SK-N-SH (cell line): Measurements from ENCODE around the gene WFDC13. TPM values are rescaled to one million over a fixed set of nuclear protein-coding genes. Genes with fewer than 3 reads are reported as not detected.

ENCODE experiments used
- CTCF ChIA-PET: fragments of 300-600, 350-600 bp; formaldehyde crosslinking; extraction: SDS; loops from one replicate; lab custom pipeline; 2021; lab: Yijun Ruan, JAX
- POLR2A ChIA-PET: fragments of 350-600 bp; sonication (Branson Sonifier 250); formaldehyde crosslinking; extraction: SDS; loops from one replicate; lab custom pipeline; 2020; ENCODE audit warnings: antibody characterized with exemption, inconsistent platforms; lab: Yijun Ruan, JAX
- DNase-seq: peaks from one replicate; pipeline ENCODE4 v3.0.0; 2012
- H2AFZ ChIP-seq: fragments of 200-600 bp; sonication (generic); 2 replicates; pipeline ENCODE4 v1.8.1; 2016; ENCODE audit warnings: antibody characterized with exemption, mild to moderate bottlenecking, low read depth
- H3F3A ChIP-seq: fragments of 200-600 bp; sonication (generic); replicated peaks from 2 replicates; pipeline ENCODE3; 2016; ENCODE audit warnings: antibody characterized with exemption, mild to moderate bottlenecking; ENCODE audit not compliant: insufficient read depth
- H3K27ac ChIP-seq, 2 experiments: fragments of 200-500 bp in 1 of 2; fragments of 200-600 bp in 1 of 2; sonication (Bioruptor generic) in 1 of 2; sonication (generic), shearing (Covaris generic) in 1 of 2; 2 replicates each; pipeline versions ENCODE4 v1.5.1 to v1.6.1; 2014 to 2016; ENCODE audit warnings: low read depth in 2 of 2, inconsistent platforms in 1 of 2, low read length in 1 of 2, mild to moderate bottlenecking in 1 of 2, mixed read lengths in 1 of 2
- H3K27me3 ChIP-seq: fragments of 200-600 bp; sonication (generic), shearing (Covaris generic); 2 replicates; pipeline ENCODE4 v1.6.1; 2016; ENCODE audit warnings: mixed run types; ENCODE audit not compliant: insufficient read depth
- H3K36me3 ChIP-seq, 2 experiments: fragments of 200-500 bp in 1 of 2; fragments of 200-600 bp in 1 of 2; sonication (Bioruptor generic) in 1 of 2; sonication (generic) in 1 of 2; replicated peaks in 1 of 2; 2 replicates each; pipeline versions ENCODE3 to v1.5.1; 2014 to 2016; ENCODE audit warnings: low read length in 1 of 2, mild to moderate bottlenecking in 1 of 2; ENCODE audit not compliant: insufficient read depth in 2 of 2, control insufficient read depth in 1 of 2
- H3K4me1 ChIP-seq, 2 experiments: fragments of 200-500 bp in 1 of 2; fragments of 200-600 bp in 1 of 2; sonication (Bioruptor generic) in 1 of 2; sonication (generic), shearing (Covaris generic) in 1 of 2; 2 replicates each; pipeline versions ENCODE4 v1.5.1 to v1.6.1; 2014 to 2016; ENCODE audit warnings: low read depth in 1 of 2, low read length in 1 of 2, mixed run types in 1 of 2; ENCODE audit not compliant: insufficient read depth in 2 of 2, control insufficient read depth in 1 of 2
- H3K4me2 ChIP-seq: fragments of 200-600 bp; sonication (generic), shearing (Covaris generic); 2 replicates; pipeline ENCODE4 v1.6.1; 2017; ENCODE audit warnings: mixed run types
- H3K4me3 ChIP-seq, 2 experiments: fragments of 200-500 bp in 1 of 2; fragments of 200-600 bp in 1 of 2; sonication (Bioruptor generic) in 1 of 2; sonication (generic), shearing (Covaris generic) in 1 of 2; 2 replicates each; pipeline versions ENCODE4 v1.5.1 to v1.8.1; 2014 to 2016; ENCODE audit warnings: low read depth in 2 of 2, inconsistent platforms in 1 of 2, low read length in 1 of 2, mild to moderate bottlenecking in 1 of 2, mixed read lengths in 1 of 2, moderate library complexity in 1 of 2
- H3K79me2 ChIP-seq: fragments of 200-600 bp; sonication (generic); 2 replicates; pipeline ENCODE4 v1.8.1; 2017; ENCODE audit warnings: mild to moderate bottlenecking; ENCODE audit not compliant: insufficient read depth
- H3K9ac ChIP-seq: fragments of 200-600 bp; sonication (generic); 2 replicates; pipeline ENCODE4 v1.6.1; 2017; ENCODE audit warnings: mixed run types
- H3K9me2 ChIP-seq: fragments of 200-600 bp; sonication (generic); 2 replicates; pipeline ENCODE4 v1.6.1; 2017; ENCODE audit warnings: mixed run types
- H3K9me3 ChIP-seq: fragments of 200-600 bp; sonication (generic); 2 replicates; pipeline ENCODE4 v1.6.1; 2017; ENCODE audit warnings: mixed run types, mild to moderate bottlenecking, moderate library complexity
- H4K20me1 ChIP-seq: fragments of 200-600 bp; sonication (generic); 2 replicates; pipeline ENCODE4 v1.6.1; 2017; ENCODE audit warnings: mild to moderate bottlenecking, mixed run types; ENCODE audit not compliant: insufficient read depth
- CHD2 ChIP-seq: fragments of 150-350 bp; IDR thresholded peaks from 2 replicates; pipeline ENCODE4 v1.6.1; 2018; ENCODE audit warnings: low read length; ENCODE audit not compliant: partially characterized antibody
- ELF1 ChIP-seq: IDR thresholded peaks from 2 replicates; pipeline ENCODE4 v1.4.0; 2012
- EP300 ChIP-seq, 2 experiments: IDR thresholded peaks; 2 replicates each; pipeline versions ENCODE4 v1.4.0 to v1.6.1; 2012; ENCODE audit warnings: borderline replicate concordance in 1 of 2, low read depth in 1 of 2, low read length in 1 of 2
- EZH2phosphoT487 ChIP-seq: fragments of 200-600 bp; sonication (generic); IDR thresholded peaks from 2 replicates; pipeline ENCODE4 v1.6.1; 2017; ENCODE audit warnings: low read depth, mixed run types, mild to moderate bottlenecking, antibody characterized with exemption, moderate library complexity, borderline replicate concordance
- FOSL2 ChIP-seq: IDR thresholded peaks from 2 replicates; pipeline ENCODE4 v1.4.0; 2012; ENCODE audit warnings: low read depth, mild to moderate bottlenecking, moderate library complexity, borderline replicate concordance
- FOXJ3 ChIP-seq: sonication (generic); formaldehyde crosslinking; IDR thresholded peaks from 2 replicates; pipeline ENCODE4 v1.5.1; 2020; ENCODE audit warnings: mild to moderate bottlenecking, missing genetic modification reagents
- FOXM1 ChIP-seq: IDR thresholded peaks from 2 replicates; pipeline ENCODE4 v1.4.0; 2012; ENCODE audit warnings: low read depth, mild to moderate bottlenecking
- JUND ChIP-seq: IDR thresholded peaks from 2 replicates; pipeline ENCODE4 v1.4.0; 2012
- MEF2A ChIP-seq: IDR thresholded peaks from 2 replicates; pipeline ENCODE4 v1.4.0; 2012; ENCODE audit warnings: low read depth, borderline replicate concordance
- NFIC ChIP-seq: IDR thresholded peaks from 2 replicates; pipeline ENCODE4 v1.4.0; 2012; ENCODE audit warnings: borderline replicate concordance
- RCOR1 ChIP-seq: fragments of 150-350 bp; IDR thresholded peaks from 2 replicates; pipeline ENCODE4 v1.6.1; 2017; ENCODE audit warnings: antibody characterized with exemption, low read length
- RXRA ChIP-seq: IDR thresholded peaks from 2 replicates; pipeline ENCODE4 v1.4.0; 2012; ENCODE audit warnings: low read depth, mild to moderate bottlenecking, borderline replicate concordance
- TAF1 ChIP-seq: IDR thresholded peaks from 2 replicates; pipeline ENCODE4 v1.6.1; 2012; ENCODE audit warnings: low read depth, mild to moderate bottlenecking, low read length, moderate library complexity, borderline replicate concordance
- TCF12 ChIP-seq: IDR thresholded peaks from 2 replicates; pipeline ENCODE4 v1.4.0; 2012
- TEAD4 ChIP-seq: IDR thresholded peaks from 2 replicates; pipeline ENCODE4 v1.4.0; 2012; ENCODE audit warnings: mild to moderate bottlenecking, borderline replicate concordance; ENCODE audit not compliant: insufficient read depth
- WGBS: methylation state at CpG from one replicate; pipeline ENCODE4 v1.1.6; 2017; ENCODE audit warnings: low lambda C conversion rate; 5-methylcytosine and 5-hydroxymethylcytosine counted together
- polyA plus RNA-seq, 3 experiments: library from polyadenylated mRNA; depleted of rRNA; stranded (reverse); fragments of >200 nt; gene quantifications; 2 replicates each; pipeline ENCODE4 v1.2.3, GENCODE V29; 2012
- TF ChIP-seq, protein P1 (sequence below): IDR thresholded peaks from 2 replicates; pipeline ENCODE4 v1.4.0; 2012; ENCODE audit warnings: low read depth, borderline replicate concordance
- TF ChIP-seq, protein P2 (sequence below): IDR thresholded peaks from 2 replicates; pipeline ENCODE4 v1.6.1; 2012; ENCODE audit warnings: mild to moderate bottlenecking, low read depth, low read length, moderate library complexity

The WFDC13 gene
- polyA plus RNA-seq, 1 of the 3 experiments (the other 2 are of a cell fraction) = not detected

DNA sequence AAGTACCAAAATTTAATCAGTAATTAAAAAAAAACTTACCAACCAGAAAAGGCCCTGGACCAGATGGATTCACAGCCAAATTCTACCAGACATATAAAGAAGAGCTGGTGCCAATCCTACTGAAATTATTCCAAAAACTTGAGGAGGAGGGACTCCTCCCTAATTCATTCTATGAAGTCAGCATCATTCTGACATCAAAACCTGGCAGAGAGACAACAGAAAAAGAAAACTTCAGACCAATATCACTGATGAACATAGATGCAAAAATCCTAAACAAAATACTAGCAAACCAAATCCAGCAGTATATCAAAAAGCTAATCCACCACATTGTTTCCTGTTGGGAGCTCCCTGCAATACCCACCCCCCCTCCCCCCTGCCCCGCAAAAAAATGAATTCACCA is 31.7 kb upstream of the WFDC13 start, which contains the start of gene WFDC11:
WFDC11 (minus strand) TSS at position 101 of the 400 bp plus-strand sequence. CDS start 19,639 bp downstream, outside the sequence.
- WGBS = 0% methylated on average over 1 of the region's 1 CpG
- ChIA-PET POLR2A (no interaction called here), CTCF (interaction anchor here (1.6 kb wide), 1 partner anchor 41 kb away, joined by 3 read pairs; the partner anchor contains the start of gene WFDC10A)
- Histone ChIP-seq H3F3A (no peaks in the 10 kb centered on the region), H3K9me2 (no peaks in the 10 kb centered on the region), H4K20me1 (no peaks in the 10 kb centered on the region), H3K4me2 (no peak within 1 kb of the TSS), H3K27me3 (no peaks in the 10 kb centered on the region), H3K4me1 (no peaks in the 10 kb centered on the region), H3K27ac (no peak within 1 kb of the TSS), H3K4me3 (no peak within 1 kb of the TSS), H2AFZ (no peak within 1 kb of the TSS), H3K36me3 (no peaks in the 10 kb centered on the region), H3K9ac (no peak within 1 kb of the TSS), H3K79me2 (no peaks in the 10 kb centered on the region), H3K9me3 (no peaks in the 10 kb centered on the region)
- TF ChIP-seq FOXM1 = no peak
- TF ChIP-seq TCF12 = no peak
- TF ChIP-seq, protein P1, sequence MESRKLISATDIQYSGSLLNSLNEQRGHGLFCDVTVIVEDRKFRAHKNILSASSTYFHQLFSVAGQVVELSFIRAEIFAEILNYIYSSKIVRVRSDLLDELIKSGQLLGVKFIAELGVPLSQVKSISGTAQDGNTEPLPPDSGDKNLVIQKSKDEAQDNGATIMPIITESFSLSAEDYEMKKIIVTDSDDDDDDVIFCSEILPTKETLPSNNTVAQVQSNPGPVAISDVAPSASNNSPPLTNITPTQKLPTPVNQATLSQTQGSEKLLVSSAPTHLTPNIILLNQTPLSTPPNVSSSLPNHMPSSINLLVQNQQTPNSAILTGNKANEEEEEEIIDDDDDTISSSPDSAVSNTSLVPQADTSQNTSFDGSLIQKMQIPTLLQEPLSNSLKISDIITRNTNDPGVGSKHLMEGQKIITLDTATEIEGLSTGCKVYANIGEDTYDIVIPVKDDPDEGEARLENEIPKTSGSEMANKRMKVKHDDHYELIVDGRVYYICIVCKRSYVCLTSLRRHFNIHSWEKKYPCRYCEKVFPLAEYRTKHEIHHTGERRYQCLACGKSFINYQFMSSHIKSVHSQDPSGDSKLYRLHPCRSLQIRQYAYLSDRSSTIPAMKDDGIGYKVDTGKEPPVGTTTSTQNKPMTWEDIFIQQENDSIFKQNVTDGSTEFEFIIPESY = no peak
- TF ChIP-seq CHD2 = no peak
- no peak for TF ChIP-seq RXRA
- TF ChIP-seq JUND = no peak
- TF ChIP-seq TEAD4 = no peak
- TF ChIP-seq, protein P2, sequence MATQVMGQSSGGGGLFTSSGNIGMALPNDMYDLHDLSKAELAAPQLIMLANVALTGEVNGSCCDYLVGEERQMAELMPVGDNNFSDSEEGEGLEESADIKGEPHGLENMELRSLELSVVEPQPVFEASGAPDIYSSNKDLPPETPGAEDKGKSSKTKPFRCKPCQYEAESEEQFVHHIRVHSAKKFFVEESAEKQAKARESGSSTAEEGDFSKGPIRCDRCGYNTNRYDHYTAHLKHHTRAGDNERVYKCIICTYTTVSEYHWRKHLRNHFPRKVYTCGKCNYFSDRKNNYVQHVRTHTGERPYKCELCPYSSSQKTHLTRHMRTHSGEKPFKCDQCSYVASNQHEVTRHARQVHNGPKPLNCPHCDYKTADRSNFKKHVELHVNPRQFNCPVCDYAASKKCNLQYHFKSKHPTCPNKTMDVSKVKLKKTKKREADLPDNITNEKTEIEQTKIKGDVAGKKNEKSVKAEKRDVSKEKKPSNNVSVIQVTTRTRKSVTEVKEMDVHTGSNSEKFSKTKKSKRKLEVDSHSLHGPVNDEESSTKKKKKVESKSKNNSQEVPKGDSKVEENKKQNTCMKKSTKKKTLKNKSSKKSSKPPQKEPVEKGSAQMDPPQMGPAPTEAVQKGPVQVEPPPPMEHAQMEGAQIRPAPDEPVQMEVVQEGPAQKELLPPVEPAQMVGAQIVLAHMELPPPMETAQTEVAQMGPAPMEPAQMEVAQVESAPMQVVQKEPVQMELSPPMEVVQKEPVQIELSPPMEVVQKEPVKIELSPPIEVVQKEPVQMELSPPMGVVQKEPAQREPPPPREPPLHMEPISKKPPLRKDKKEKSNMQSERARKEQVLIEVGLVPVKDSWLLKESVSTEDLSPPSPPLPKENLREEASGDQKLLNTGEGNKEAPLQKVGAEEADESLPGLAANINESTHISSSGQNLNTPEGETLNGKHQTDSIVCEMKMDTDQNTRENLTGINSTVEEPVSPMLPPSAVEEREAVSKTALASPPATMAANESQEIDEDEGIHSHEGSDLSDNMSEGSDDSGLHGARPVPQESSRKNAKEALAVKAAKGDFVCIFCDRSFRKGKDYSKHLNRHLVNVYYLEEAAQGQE = no peak
- DNase-seq = no peak

DNA sequence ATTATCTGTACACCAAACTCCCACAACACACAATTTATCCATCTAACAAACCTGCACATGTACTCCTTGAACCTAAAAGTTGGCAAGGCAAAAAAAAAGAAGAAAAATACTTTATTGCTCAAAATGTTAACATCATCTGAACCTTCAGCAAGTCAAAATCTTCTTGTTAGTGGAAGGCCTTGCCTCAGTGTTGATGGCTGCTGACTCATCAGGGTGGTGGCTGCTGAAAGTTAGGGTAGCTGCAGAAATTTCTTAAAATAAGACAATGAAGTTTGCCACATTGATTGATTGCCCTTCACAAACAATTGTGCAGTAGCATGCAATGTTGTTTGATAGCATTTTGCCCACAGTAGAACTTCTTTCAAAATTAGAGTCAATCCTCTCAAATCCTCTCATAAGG is 29.1 kb upstream of the WFDC13 start:
- no peaks in the 10 kb centered on the region for H3K79me2 ChIP-seq
- DNase-seq = no peak
- H3K9me3 ChIP-seq = no peaks in the 10 kb centered on the region
- no peak overlapping the region for H3K4me3 ChIP-seq
- no peaks in the 10 kb centered on the region for H3K27me3 ChIP-seq
- H3K36me3 ChIP-seq = no peaks in the 10 kb centered on the region
- no peaks in the 10 kb centered on the region for H3K4me1 ChIP-seq
- H3K9me2 ChIP-seq = no peaks in the 10 kb centered on the region
- no peaks in the 10 kb centered on the region for H4K20me1 ChIP-seq
- no peak overlapping the region for H3K9ac ChIP-seq
- H3K4me2 ChIP-seq = no peak overlapping the region
- ChIA-PET POLR2A (no interaction called here), CTCF (interaction anchor here (2.2 kb wide), 1 partner anchor 98 kb away, joined by 6 read pairs; no protein-coding TSS in a partner anchor)
- H3F3A ChIP-seq = no peaks in the 10 kb centered on the region
- H3K27ac ChIP-seq = no peak overlapping the region
- H2AFZ ChIP-seq = no peak overlapping the region
- TF ChIP-seq EZH2phosphoT487 (no peak), FOSL2 (no peak), RXRA (no peak), ELF1 (no peak), RCOR1 (no peak), MEF2A (no peak), TAF1 (no peak), EP300 (IDR thresholded peaks at IDR 0.05; ENCODE audit: borderline replicate concordance in 1 of 2, low read depth in 1 of 2, low read length in 1 of 2) (no peak), FOXM1 (no peak), FOXJ3 (CRISPR knock-in tag) (no peak), NFIC (no peak), CHD2 (no peak), JUND (no peak)
- TF ChIP-seq, protein P2 = no peak
